HCT116 (cell line): ENCODE measurements around the gene ZBTB8A. TPM values are rescaled to one million over a fixed set of nuclear protein-coding genes. Genes with fewer than 3 reads are reported as not detected.

Experiments
- ATAC-seq: fragments of 200-7000 bp; cut with Tn5 transposase; 2 replicates; pipeline ENCODE4 v1.9.1; 2020; ENCODE audit warnings: mild to moderate bottlenecking, moderate library complexity
- BruUV-seq: library from RNA; stranded (reverse); fragments of 400-500 nt; replicated peaks from 2 replicates; lab custom pipeline; 2021; lab: Mats Ljungman, UMichigan
- CTCF ChIA-PET: fragments of 300-600 bp; sonication (Branson Sonifier 250); formaldehyde crosslinking; loops from one replicate; lab custom pipeline; 2021; ENCODE audit warnings: antibody characterized with exemption; lab: Charles Lee
- POLR2A ChIA-PET: fragments of 300-600, 350-600 bp; sonication (Branson Sonifier 250); formaldehyde crosslinking; loops from one replicate; lab custom pipeline; 2021; ENCODE audit warnings: antibody characterized with exemption; lab: Charles Lee
- RAD21 ChIA-PET, 2 experiments: fragments of 300-600 bp; sonication (Branson Sonifier 250); formaldehyde crosslinking; loops; one replicate each; lab custom pipeline; 2023; ENCODE audit warnings: low total read pairs in 2 of 2; ENCODE audit not compliant: uncharacterized antibody in 2 of 2, unreplicated experiment in 2 of 2, low non-redundant PET in 1 of 2; lab: Charles Lee
- DNase-seq: peaks from one replicate; pipeline ENCODE4 v3.0.0-alpha.2; 2010; ENCODE audit warnings: low read depth, low spot score
- H2AFZ ChIP-seq: fragments of 200-600 bp; shearing (Covaris generic), sonication (generic); 2 replicates; pipeline ENCODE4 v1.6.1; 2017; ENCODE audit warnings: low read depth, mixed run types, mixed read lengths, antibody characterized with exemption, low read length; ENCODE audit not compliant: poor library complexity, severe bottlenecking
- H3K27ac ChIP-seq: 2 replicates; pipeline ENCODE4 v1.5.1; 2012; ENCODE audit warnings: low read depth, low read length
- H3K27me3 ChIP-seq: fragments of 200-600 bp; sonication (generic); 2 replicates; pipeline ENCODE4 v1.6.1; 2016; ENCODE audit warnings: mixed run types, low read length, mixed read lengths; ENCODE audit not compliant: insufficient read depth
- H3K36me3 ChIP-seq, 2 experiments: fragments of 200-500 bp in 1 of 2; fragments of 200-600 bp in 1 of 2; sonication (Bioruptor generic) in 1 of 2; sonication (generic) in 1 of 2; 2 replicates each; pipeline versions ENCODE4 v1.5.1 to v1.6.1; 2014 to 2016; ENCODE audit warnings: low read length in 2 of 2, inconsistent platforms in 1 of 2, mixed read lengths in 1 of 2, mixed run types in 1 of 2; ENCODE audit not compliant: insufficient read depth in 2 of 2, control insufficient read depth in 1 of 2
- H3K4me1 ChIP-seq, 2 experiments: fragments of 200-600 bp in 1 of 2; sonication (generic) in 1 of 2; 2 replicates each; pipeline versions ENCODE4 v1.5.1 to v1.6.1; 2012 to 2017; ENCODE audit warnings: low read length in 2 of 2, inconsistent platforms in 1 of 2, mild to moderate bottlenecking in 1 of 2, mixed read lengths in 1 of 2, mixed run types in 1 of 2, moderate library complexity in 1 of 2; ENCODE audit not compliant: insufficient read depth in 2 of 2, control insufficient read depth in 1 of 2
- H3K4me2 ChIP-seq: fragments of 200-600 bp; sonication (generic); 2 replicates; pipeline ENCODE4 v1.6.1; 2017; ENCODE audit warnings: mixed run types, low read length, mixed read lengths
- H3K4me3 ChIP-seq, 2 experiments: fragments of 200-600 bp in 1 of 2; sonication (generic) in 1 of 2; replicated peaks in 1 of 2; 2 replicates each; pipeline ENCODE4 v1.5.1; 2011 to 2016; ENCODE audit warnings: low read length in 2 of 2, control low read depth in 1 of 2, low read depth in 1 of 2, mild to moderate bottlenecking in 1 of 2, mixed read lengths in 1 of 2, mixed run types in 1 of 2
- H3K79me2 ChIP-seq: fragments of 200-600 bp; sonication (generic); 2 replicates; pipeline ENCODE4 v1.6.1; 2017; ENCODE audit warnings: mild to moderate bottlenecking, mixed run types, low read length, moderate library complexity, mixed read lengths; ENCODE audit not compliant: insufficient read depth
- H3K9ac ChIP-seq: fragments of 200-600 bp; sonication (generic); 2 replicates; pipeline ENCODE4 v1.6.1; 2016; ENCODE audit warnings: low read length, mixed read lengths
- H3K9me2 ChIP-seq: fragments of 200-600 bp; sonication (generic), shearing (Covaris generic); 2 replicates; pipeline ENCODE4 v1.6.1; 2017; ENCODE audit warnings: mixed run types, mild to moderate bottlenecking, moderate library complexity; ENCODE audit not compliant: insufficient read depth
- H3K9me3 ChIP-seq, 2 experiments: fragments of 200-500 bp in 1 of 2; fragments of 200-600 bp in 1 of 2; sonication (Bioruptor generic) in 1 of 2; sonication (generic) in 1 of 2; 2 replicates each; pipeline ENCODE4 v1.6.1; 2014 to 2017; ENCODE audit warnings: low read length in 2 of 2, mixed read lengths in 2 of 2, inconsistent platforms in 1 of 2, low read depth in 1 of 2, mild to moderate bottlenecking in 1 of 2, mixed run types in 1 of 2, moderate library complexity in 1 of 2; ENCODE audit not compliant: control insufficient read depth in 1 of 2, insufficient read depth in 1 of 2
- H4K20me1 ChIP-seq: fragments of 200-600 bp; sonication (generic), shearing (Covaris generic); 2 replicates; pipeline ENCODE4 v1.6.1; 2017; ENCODE audit warnings: mixed run types, mild to moderate bottlenecking, moderate library complexity; ENCODE audit not compliant: insufficient read depth
- CBX3 ChIP-seq: IDR thresholded peaks from 2 replicates; pipeline ENCODE4 v1.6.1; 2012; ENCODE audit warnings: low read depth
- CEBPB ChIP-seq: IDR thresholded peaks from 2 replicates; pipeline ENCODE4 v1.6.1; 2012; ENCODE audit warnings: low read depth
- ELF1 ChIP-seq: IDR thresholded peaks from 2 replicates; pipeline ENCODE4 v1.6.1; 2012; ENCODE audit warnings: low read depth, borderline replicate concordance
- EZH2 ChIP-seq: fragments of 200-600 bp; sonication (generic); IDR thresholded peaks from 2 replicates; pipeline ENCODE4 v1.6.1; 2017; ENCODE audit warnings: antibody characterized with exemption, mixed run types
- EZH2phosphoT487 ChIP-seq: fragments of 200-600 bp; IDR thresholded peaks from 2 replicates; pipeline ENCODE4 v1.6.1; 2018; ENCODE audit warnings: antibody characterized with exemption, borderline replicate concordance
- JUND ChIP-seq: IDR thresholded peaks from 2 replicates; pipeline ENCODE4 v1.6.1; 2012
- POLR2AphosphoS5 ChIP-seq: IDR thresholded peaks from 2 replicates; pipeline ENCODE4 v1.6.1; 2011; ENCODE audit warnings: mild to moderate bottlenecking, low read depth, low read length, moderate library complexity
- RAD21 ChIP-seq: IDR thresholded peaks from 2 replicates; pipeline ENCODE4 v1.6.1; 2012; ENCODE audit warnings: low read depth, mild to moderate bottlenecking
- SP1 ChIP-seq: IDR thresholded peaks from 2 replicates; pipeline ENCODE4 v1.6.1; 2012; ENCODE audit warnings: low read depth
- SRF ChIP-seq: IDR thresholded peaks from 2 replicates; pipeline ENCODE4 v1.6.1; 2012; ENCODE audit warnings: low read depth
- TCF7L2 ChIP-seq: IDR thresholded peaks from 2 replicates; pipeline ENCODE4 v1.7.0; 2011; ENCODE audit warnings: borderline replicate concordance, inconsistent platforms; ENCODE audit not compliant: insufficient read depth, insufficient read length; ENCODE audit errors: extremely low read depth
- YY1 ChIP-seq: IDR thresholded peaks from 2 replicates; pipeline ENCODE4 v1.6.1; 2011; ENCODE audit warnings: low read length, low read depth, moderate library complexity, mild to moderate bottlenecking; ENCODE audit not compliant: insufficient replicate concordance; ENCODE audit errors: extremely low read depth
- ZBTB33 ChIP-seq: IDR thresholded peaks from 2 replicates; pipeline ENCODE4 v1.6.1; 2011; ENCODE audit warnings: mild to moderate bottlenecking, low read length, moderate library complexity; ENCODE audit not compliant: insufficient replicate concordance; ENCODE audit errors: extremely low read depth
- ZNF274 ChIP-seq: fragments of 200-500 bp; sonication (Bioruptor generic); IDR thresholded peaks from 2 replicates; pipeline ENCODE4 v1.6.1; 2014; ENCODE audit warnings: mild to moderate bottlenecking, low read depth, low read length, inconsistent platforms
- intact Hi-C: fragments of 100-400 bp; cut with micrococcal nuclease; formaldehyde crosslinking; loops from 2 replicates; pipeline ENCODE4 v1.10.0; 2022
- total RNA-seq: library from RNA; stranded (reverse); gene quantifications from one replicate; pipeline ENCODE4 v1.2.1, GENCODE V29; 2021; ENCODE audit not compliant: unreplicated experiment

The ZBTB8A gene
- total RNA-seq, 1 experiment from 2014 or later = 9.7 TPM

GRCh38 chr1:32509939-32510338 is 29.3 kb upstream of the ZBTB8A start:
- ChIA-PET POLR2A (no interaction called here), CTCF (interaction anchor here (1.0 kb wide), 1 partner anchor 10 kb away, joined by 5 read pairs; no protein-coding TSS in a partner anchor), RAD21 (no interaction called here)
- intact Hi-C loops = no loop called here
- H2AFZ ChIP-seq = no peak overlapping the region
- ATAC-seq (no peak), DNase-seq (no peak)
- H3K4me3 ChIP-seq = no peak overlapping the region
- H3K9ac ChIP-seq = no peak overlapping the region
- H3K9me3 ChIP-seq = no peaks in the 10 kb centered on the region
- H3K4me1 ChIP-seq = peaks cover 6 to 12% of the 10 kb centered on the region in 2 experiments; a peak in 3 of 4 replicates
- H3K4me2 ChIP-seq = no peak overlapping the region
- H3K9me2 ChIP-seq = no peaks in the 10 kb centered on the region
- TF ChIP-seq SP1 = no peak
- no peak for TF ChIP-seq ELF1
- TF ChIP-seq CEBPB = no peak
- TF ChIP-seq EZH2phosphoT487 = no peak
- no peak for TF ChIP-seq EZH2
- no peak for TF ChIP-seq JUND
- no peak for TF ChIP-seq TCF7L2
- no peak for TF ChIP-seq ZNF274
- H3K27ac ChIP-seq = no peak overlapping the region
- H3K79me2 ChIP-seq = no peaks in the 10 kb centered on the region
- no TSS peak for BruUV-seq
- no peaks in the 10 kb centered on the region for H4K20me1 ChIP-seq
- no peaks in the 10 kb centered on the region for H3K27me3 ChIP-seq
- no peaks in the 10 kb centered on the region for H3K36me3 ChIP-seq

- no peak for DNase-seq
- CTCF ChIA-PET = no interaction called here
- H3K9me2 ChIP-seq = no peaks in the 10 kb centered on the region
- H3K9me3 ChIP-seq = no peaks in the 10 kb centered on the region
- H4K20me1 ChIP-seq = no peaks in the 10 kb centered on the region
- peaks cover 7 to 8% of the 10 kb centered on the region in 2 experiments for H3K4me1 ChIP-seq
- ATAC-seq = no peak
- no peak overlapping the region for H2AFZ ChIP-seq
- no peaks in the 10 kb centered on the region for H3K27me3 ChIP-seq
- H3K9ac ChIP-seq = no peak overlapping the region
- no peaks in the 10 kb centered on the region for H3K79me2 ChIP-seq
- intact Hi-C loops = no loop called here
- H3K4me3 ChIP-seq = no peak overlapping the region
- POLR2A ChIA-PET = no interaction called here
- no TSS peak for BruUV-seq
- H3K27ac ChIP-seq = no peak overlapping the region
- RAD21 ChIA-PET = no interaction called here
- H3K36me3 ChIP-seq = no peaks in the 10 kb centered on the region
- H3K4me2 ChIP-seq = no peak overlapping the region
- TF ChIP-seq EZH2phosphoT487 (no peak), ZNF274 (no peak), RAD21 (no peak), CBX3 (no peak), ZBTB33 (no peak), YY1 (no peak), POLR2AphosphoS5 (no peak), SRF (no peak), JUND (no peak)
- TF ChIP-seq, all 23 proteins: peak for 0
Measured at GRCh38 chr1:32516402-32516801, 22.8 kb upstream of the ZBTB8A start.
